IPS-15b (cell line): ENCODE measurements around the gene SLC6A9.
A peak's percentile ranks its signal among the peaks of the same experiment; 100 is the strongest.

Source experiments
- H3K27me3 ChIP-seq: one replicate; pipeline ENCODE4 v1.6.1; 2013; ENCODE audit warnings: low read length; ENCODE audit not compliant: control insufficient read depth, insufficient read depth
- H3K36me3 ChIP-seq: one replicate; pipeline ENCODE4 v1.6.1; 2013; ENCODE audit warnings: low read length; ENCODE audit not compliant: control insufficient read depth, insufficient read depth
- H3K4me1 ChIP-seq: one replicate; pipeline ENCODE4 v1.6.1; 2013; ENCODE audit warnings: mild to moderate bottlenecking, low read length; ENCODE audit not compliant: control insufficient read depth, insufficient read depth
- H3K4me3 ChIP-seq: one replicate; pipeline ENCODE4 v1.5.1; 2013; ENCODE audit warnings: low read depth, low read length
- H3K9ac ChIP-seq: one replicate; pipeline ENCODE4 v1.6.1; 2013; ENCODE audit warnings: low read depth, mild to moderate bottlenecking, low read length
- H3K9me3 ChIP-seq: one replicate; pipeline ENCODE4 v1.6.1; 2013; ENCODE audit warnings: mild to moderate bottlenecking, low read length; ENCODE audit not compliant: control insufficient read depth, insufficient read depth

SLC6A9 gene

DNA sequence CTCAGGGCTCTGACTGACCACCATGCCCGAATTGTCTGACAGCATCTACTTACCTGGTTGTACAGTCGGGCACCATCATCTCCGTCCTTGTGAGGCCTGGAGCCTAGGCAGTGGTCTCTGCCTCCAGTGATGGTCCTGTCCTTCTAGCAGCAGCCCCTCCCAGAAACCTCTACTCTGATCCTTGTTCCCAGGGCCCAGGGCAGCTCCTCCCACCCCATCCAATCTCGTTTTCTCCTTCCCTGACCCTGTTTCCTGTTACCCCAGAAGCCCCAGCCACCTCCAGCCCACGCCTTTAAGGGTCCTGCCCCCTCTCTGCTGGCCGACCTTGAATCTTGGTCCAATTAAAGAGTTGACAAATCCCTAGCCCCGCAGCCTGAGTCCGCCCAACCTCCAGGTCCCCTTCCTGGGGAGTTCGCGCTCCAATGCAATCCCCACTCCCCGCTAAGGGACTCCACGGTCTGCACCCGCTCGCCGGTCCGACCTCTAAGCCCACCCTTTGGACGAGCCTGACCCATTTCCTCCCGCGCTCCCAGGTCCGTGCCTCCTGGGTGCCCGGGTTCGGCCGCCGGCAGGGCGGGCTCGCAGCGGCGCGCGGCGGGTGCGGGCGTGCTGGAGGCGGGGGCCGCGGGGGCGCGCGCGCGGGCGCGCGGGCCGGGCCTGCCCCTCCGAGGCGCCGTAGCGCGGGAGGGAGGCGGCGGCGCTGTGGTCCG lies 52.6 kb downstream of the SLC6A9 start, which contains the start of gene B4GALT2:
Gene B4GALT2, plus strand, starts transcription at position 660 of the 710 bp plus-strand sequence. CDS start 1,951 bp downstream, outside the sequence.
- Histone ChIP-seq H3K9me3 (no peaks in the 10 kb centered on the region), H3K9ac (peak within 1 kb of the TSS; percentile 77), H3K36me3 (peaks cover 24% of the 10 kb centered on the region), H3K4me1 (peaks cover 11% of the 10 kb centered on the region), H3K4me3 (peak within 1 kb of the TSS; percentile 79), H3K27me3 (no peaks in the 10 kb centered on the region)

GRCh38 chr1:43978264-43978550 lies 53.1 kb downstream of the SLC6A9 start:
- H3K4me3 ChIP-seq = peak overlapping the region; percentile 79
- H3K9me3 ChIP-seq = no peaks in the 10 kb centered on the region
- H3K4me1 ChIP-seq = peaks cover 11% of the 10 kb centered on the region
- H3K9ac ChIP-seq = no peak overlapping the region
- H3K27me3 ChIP-seq = no peaks in the 10 kb centered on the region
- H3K36me3 ChIP-seq = peaks cover 24% of the 10 kb centered on the region

DNA sequence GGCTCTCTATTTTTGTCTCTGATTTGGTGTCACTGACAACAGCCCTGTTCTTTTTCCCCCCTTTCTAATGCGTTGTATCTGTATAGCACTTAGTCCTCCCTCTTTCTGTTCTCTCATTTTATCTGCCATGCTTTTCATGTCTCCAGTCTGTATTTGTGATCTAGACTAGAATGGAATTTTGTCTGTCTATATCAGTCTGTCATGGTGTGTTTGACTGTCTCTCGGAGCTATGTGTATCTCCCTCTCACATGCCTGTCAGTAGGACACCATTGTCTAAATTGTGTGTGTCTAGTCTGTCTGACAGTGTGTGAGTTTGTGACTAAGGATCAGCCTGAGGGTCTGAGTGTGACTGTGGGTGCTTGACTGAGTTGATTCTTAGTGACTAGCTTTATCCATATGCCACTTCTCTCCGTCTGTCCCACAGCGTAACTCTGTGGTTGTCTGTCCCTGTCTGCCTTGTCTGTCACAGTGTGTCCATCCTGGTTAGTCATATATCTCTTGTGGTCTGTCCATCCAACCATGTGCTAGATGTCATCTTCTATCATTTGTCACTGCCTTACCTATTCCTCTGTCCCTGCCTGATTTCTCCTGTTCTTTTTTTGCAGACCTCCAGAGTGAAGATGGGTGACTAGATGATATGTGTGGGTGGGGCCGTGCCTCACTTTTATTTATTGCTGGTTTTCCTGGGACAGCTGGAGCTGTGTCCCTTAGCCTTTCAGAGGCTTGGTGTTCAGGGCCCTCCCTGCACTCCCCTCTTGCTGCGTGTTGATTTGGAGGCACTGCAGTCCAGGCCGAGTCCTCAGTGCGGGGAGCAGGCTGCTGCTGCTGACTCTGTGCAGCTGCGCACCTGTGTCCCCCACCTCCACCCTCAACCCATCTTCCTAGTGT lies 53.6 kb downstream of the SLC6A9 start:
- Histone ChIP-seq H3K4me1 (peaks cover 11% of the 10 kb centered on the region), H3K36me3 (peaks cover 24% of the 10 kb centered on the region), H3K9ac (no peak overlapping the region), H3K9me3 (no peaks in the 10 kb centered on the region), H3K4me3 (no peak overlapping the region), H3K27me3 (no peaks in the 10 kb centered on the region)

DNA sequence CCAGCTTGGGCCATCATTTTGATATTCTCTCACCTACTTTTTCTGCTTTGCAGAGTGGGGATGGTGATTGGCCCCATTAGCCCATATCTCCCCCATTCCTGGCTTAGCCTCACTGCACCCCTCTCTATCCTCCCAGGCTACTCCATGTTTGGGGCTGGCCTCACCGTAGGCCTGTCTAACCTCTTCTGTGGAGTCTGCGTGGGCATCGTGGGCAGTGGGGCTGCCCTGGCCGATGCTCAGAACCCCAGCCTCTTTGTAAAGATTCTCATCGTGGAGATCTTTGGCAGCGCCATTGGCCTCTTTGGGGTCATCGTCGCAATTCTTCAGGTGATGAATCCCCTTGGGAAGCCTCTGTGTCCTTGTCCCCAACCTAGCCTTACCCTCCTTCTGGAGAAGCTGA lies 54.4 kb downstream of the SLC6A9 start:
- no peaks in the 10 kb centered on the region for H3K27me3 ChIP-seq
- no peaks in the 10 kb centered on the region for H3K9me3 ChIP-seq
- peaks cover 11% of the 10 kb centered on the region for H3K4me1 ChIP-seq
- H3K9ac ChIP-seq = no peak overlapping the region
- no peak overlapping the region for H3K4me3 ChIP-seq
- H3K36me3 ChIP-seq = peaks cover 29% of the 10 kb centered on the region

GRCh38 chr1:43976045-43976444 lies 55.2 kb downstream of the SLC6A9 start:
- H3K27me3 ChIP-seq = no peaks in the 10 kb centered on the region
- H3K9me3 ChIP-seq = no peaks in the 10 kb centered on the region
- peaks cover 28% of the 10 kb centered on the region for H3K36me3 ChIP-seq
- no peak overlapping the region for H3K9ac ChIP-seq
- peaks cover 11% of the 10 kb centered on the region for H3K4me1 ChIP-seq
- peak overlapping the region; percentile 92 for H3K4me3 ChIP-seq

- Histone ChIP-seq H3K36me3 (peaks cover 28% of the 10 kb centered on the region), H3K27me3 (no peaks in the 10 kb centered on the region), H3K9ac (peak overlapping the region; percentile 81), H3K9me3 (no peaks in the 10 kb centered on the region), H3K4me3 (peak overlapping the region; percentile 92), H3K4me1 (peaks cover 9% of the 10 kb centered on the region)
Observed at GRCh38 chr1:43975249-43975961, 55.9 kb downstream of the SLC6A9 start.

DNA sequence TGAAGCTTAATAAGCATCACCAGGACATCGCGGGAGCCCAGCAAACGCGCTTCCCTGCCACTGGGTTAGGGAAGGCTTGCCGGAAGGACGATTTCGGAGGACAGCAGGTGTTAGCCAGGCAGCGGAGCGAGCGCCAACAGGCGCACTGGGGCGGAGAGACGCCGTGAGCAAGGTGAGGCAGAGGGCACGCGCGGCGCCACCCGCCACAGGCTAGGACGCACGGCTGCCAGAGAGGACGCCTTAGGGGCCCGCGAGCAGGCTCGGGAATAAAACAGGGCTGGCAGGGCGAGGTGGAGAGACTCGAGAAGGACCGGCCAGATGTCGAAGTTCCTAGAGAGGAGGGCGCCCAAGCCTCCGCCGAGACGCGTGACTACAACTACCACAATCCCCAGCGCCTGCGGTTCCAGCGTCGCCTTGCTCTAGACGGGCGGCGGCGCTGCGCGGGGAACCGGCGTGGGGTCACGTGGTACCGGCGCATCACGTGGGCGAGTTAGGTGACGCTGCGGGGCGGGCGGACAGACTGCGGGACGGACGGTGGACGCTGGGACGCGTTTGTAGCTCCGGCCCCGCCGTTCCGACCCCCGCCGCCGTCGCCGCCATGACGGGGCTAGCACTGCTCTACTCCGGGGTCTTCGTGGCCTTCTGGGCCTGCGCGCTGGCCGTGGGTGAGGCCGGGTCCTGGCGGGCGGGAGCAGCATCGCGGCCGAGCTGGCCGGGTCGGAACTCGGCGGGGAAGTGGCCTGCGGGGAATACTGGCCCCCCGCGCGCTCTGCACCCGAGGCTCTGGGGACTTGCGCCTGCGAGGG lies 56.6 kb downstream of the SLC6A9 start, which contains the start of gene ATP6V0B:
Gene ATP6V0B, plus strand, starts transcription at position 518 of the 806 bp plus-strand sequence. Its CDS starts 81 bp downstream, at position 599.
- peaks cover 3% of the 10 kb centered on the region for H3K4me1 ChIP-seq
- peaks cover 28% of the 10 kb centered on the region for H3K36me3 ChIP-seq

DNA sequence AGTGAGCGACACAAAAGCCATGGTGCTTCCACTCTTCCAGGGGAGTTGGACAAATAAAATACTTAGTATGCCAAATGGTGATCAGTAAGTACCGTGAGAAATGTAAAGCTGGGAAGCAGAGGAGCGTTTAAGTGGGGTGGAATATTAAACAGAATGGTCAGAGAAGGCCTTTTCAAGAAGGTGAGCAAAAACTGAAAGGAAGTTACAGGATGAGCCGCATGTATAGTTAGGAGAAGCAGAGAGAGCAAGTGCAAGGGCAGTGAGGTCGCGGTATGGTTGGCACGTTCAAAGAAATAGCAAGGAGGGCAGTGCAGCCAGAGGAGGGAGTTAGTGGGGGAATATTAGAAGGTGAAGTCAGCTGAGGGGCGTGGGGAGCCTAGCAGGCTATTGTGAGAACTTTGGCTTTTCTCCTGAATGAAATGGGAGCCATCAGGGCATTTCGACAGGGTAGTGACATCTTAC lies 57.2 kb downstream of the SLC6A9 start:
- peak overlapping the region; percentile 92 for H3K4me3 ChIP-seq
- no peaks in the 10 kb centered on the region for H3K27me3 ChIP-seq
- no peaks in the 10 kb centered on the region for H3K9me3 ChIP-seq
- H3K4me1 ChIP-seq = peaks cover 3% of the 10 kb centered on the region
- H3K36me3 ChIP-seq = peaks cover 28% of the 10 kb centered on the region
- H3K9ac ChIP-seq = peak overlapping the region; percentile 81

More for the DNA sequence above, 56.6 kb downstream of the SLC6A9 start, which contains the start of gene ATP6V0B:
- Histone ChIP-seq H3K9me3 (no peaks in the 10 kb centered on the region), H3K9ac (peak within 1 kb of the TSS; percentile 81), H3K4me3 (peak within 1 kb of the TSS; percentile 92), H3K27me3 (no peaks in the 10 kb centered on the region)

GRCh38 chr1:43971336-43971980 lies 59.8 kb downstream of the SLC6A9 start:
- Histone ChIP-seq H3K9me3 (no peaks in the 10 kb centered on the region), H3K36me3 (peaks cover 19% of the 10 kb centered on the region), H3K9ac (no peak overlapping the region)

GRCh38 chr1:43970911-43971310 lies 60.4 kb downstream of the SLC6A9 start:
- Histone ChIP-seq H3K9ac (no peak overlapping the region), H3K4me3 (peak overlapping the region; percentile 99), H3K4me1 (peaks cover 3% of the 10 kb centered on the region)

More at GRCh38 chr1:43971336-43971980, 59.8 kb downstream of the SLC6A9 start:
- Histone ChIP-seq H3K4me1 (peaks cover 3% of the 10 kb centered on the region), H3K4me3 (no peak overlapping the region), H3K27me3 (no peaks in the 10 kb centered on the region)

More at GRCh38 chr1:43970911-43971310, 60.4 kb downstream of the SLC6A9 start:
- H3K27me3 ChIP-seq = no peaks in the 10 kb centered on the region
- peaks cover 15% of the 10 kb centered on the region for H3K36me3 ChIP-seq
- no peaks in the 10 kb centered on the region for H3K9me3 ChIP-seq
